Activated T-cell treated with anti-CD3 and anti-CD28 coated beads, Interleukin-2, amount 50 U/mL, for 24 hours (primary cell): ENCODE measurements around the gene PSMB9.

Source experiments
- DNase-seq: peaks from one replicate; pipeline ENCODE4 v3.0.0-alpha.2; 2020
- H3K27ac Mint-ChIP-seq: 2 replicates; pipeline ENCODE4 v1.8.0; 2020; ENCODE audit warnings: mild to moderate bottlenecking, mixed read lengths
- H3K27me3 Mint-ChIP-seq: 2 replicates; pipeline ENCODE4 v1.8.0; 2020; ENCODE audit warnings: mixed read lengths
- H3K36me3 Mint-ChIP-seq: 2 replicates; pipeline ENCODE4 v1.8.0; 2020; ENCODE audit warnings: low read depth, mixed read lengths
- H3K4me1 Mint-ChIP-seq: 2 replicates; pipeline ENCODE4 v1.8.0; 2020; ENCODE audit warnings: low read depth, mixed read lengths
- H3K4me3 Mint-ChIP-seq: 2 replicates; pipeline ENCODE4 v1.8.0; 2020; ENCODE audit warnings: mild to moderate bottlenecking, moderate library complexity, mixed read lengths
- H3K9me3 Mint-ChIP-seq: 2 replicates; pipeline ENCODE4 v1.8.0; 2020; ENCODE audit warnings: mixed read lengths

Gene PSMB9

GRCh38 chr6:32845384-32845884, 8.6 kb upstream of the PSMB9 start:
- H3K36me3 Mint-ChIP-seq: peaks cover 99% of the 10 kb centered on the region
- peak overlapping the region; percentile 100 for H3K27ac Mint-ChIP-seq
- peak overlapping the region; percentile 98 for H3K4me3 Mint-ChIP-seq
- DNase-seq: peak; percentile 69
- no peaks in the 10 kb centered on the region for H3K9me3 Mint-ChIP-seq
- H3K27me3 Mint-ChIP-seq: no peaks in the 10 kb centered on the region
- H3K4me1 Mint-ChIP-seq: peaks cover 76% of the 10 kb centered on the region

- H3K9me3 Mint-ChIP-seq: no peaks in the 10 kb centered on the region
- H3K4me1 Mint-ChIP-seq: peaks cover 75% of the 10 kb centered on the region
- peak overlapping the region; percentile 98 for H3K4me3 Mint-ChIP-seq
- H3K27me3 Mint-ChIP-seq: no peaks in the 10 kb centered on the region
- H3K27ac Mint-ChIP-seq: peak overlapping the region; percentile 100
- peak; percentile 31 for DNase-seq
- H3K36me3 Mint-ChIP-seq: peaks cover 99% of the 10 kb centered on the region
Observed at GRCh38 chr6:32847004-32847403, 7.0 kb upstream of the PSMB9 start.

- Mint-ChIP-seq H3K27me3 (no peaks in the 10 kb centered on the region), H3K4me1 (peaks cover 71% of the 10 kb centered on the region), H3K4me3 (peak overlapping the region; percentile 98), H3K9me3 (no peaks in the 10 kb centered on the region), H3K36me3 (peaks cover 99% of the 10 kb centered on the region), H3K27ac (peak overlapping the region; percentile 100)
- peak; percentile 39 for DNase-seq
Observed at GRCh38 chr6:32847795-32848194, 6.2 kb upstream of the PSMB9 start.

- H3K27ac Mint-ChIP-seq: peak overlapping the region; percentile 100
- H3K36me3 Mint-ChIP-seq: peaks cover 94% of the 10 kb centered on the region
- H3K4me3 Mint-ChIP-seq: peak overlapping the region; percentile 98
- H3K4me1 Mint-ChIP-seq: peaks cover 67% of the 10 kb centered on the region
- no peaks in the 10 kb centered on the region for H3K9me3 Mint-ChIP-seq
- DNase-seq: no peak
- H3K27me3 Mint-ChIP-seq: no peaks in the 10 kb centered on the region
Observed at GRCh38 chr6:32849126-32849525, 4.9 kb upstream of the PSMB9 start.

GRCh38 chr6:32851025-32851424, 3.0 kb upstream of the PSMB9 start:
- no peaks in the 10 kb centered on the region for H3K27me3 Mint-ChIP-seq
- no peaks in the 10 kb centered on the region for H3K9me3 Mint-ChIP-seq
- DNase-seq: no peak
- H3K4me1 Mint-ChIP-seq: peaks cover 64% of the 10 kb centered on the region
- H3K27ac Mint-ChIP-seq: peak overlapping the region; percentile 100
- H3K4me3 Mint-ChIP-seq: peak overlapping the region; percentile 97
- H3K36me3 Mint-ChIP-seq: peaks cover 94% of the 10 kb centered on the region

GRCh38 chr6:32852018-32852843, 1.8 kb upstream of the PSMB9 start:
- H3K4me3 Mint-ChIP-seq: peak overlapping the region; percentile 97
- DNase-seq: no peak
- peak overlapping the region; percentile 100 for H3K27ac Mint-ChIP-seq
- no peaks in the 10 kb centered on the region for H3K9me3 Mint-ChIP-seq
- H3K27me3 Mint-ChIP-seq: no peaks in the 10 kb centered on the region
- H3K4me1 Mint-ChIP-seq: peaks cover 63% of the 10 kb centered on the region
- H3K36me3 Mint-ChIP-seq: peaks cover 94% of the 10 kb centered on the region

- DNase-seq: peak; percentile 79
- peak overlapping the region; percentile 100 for H3K27ac Mint-ChIP-seq
- peak overlapping the region; percentile 97 for H3K4me3 Mint-ChIP-seq
- no peaks in the 10 kb centered on the region for H3K27me3 Mint-ChIP-seq
- peaks cover 94% of the 10 kb centered on the region for H3K36me3 Mint-ChIP-seq
- peaks cover 63% of the 10 kb centered on the region for H3K4me1 Mint-ChIP-seq
- no peaks in the 10 kb centered on the region for H3K9me3 Mint-ChIP-seq
Observed at GRCh38 chr6:32852844-32853540, 1.0 kb upstream of the PSMB9 start.

GRCh38 chr6:32854376-32855178, 585 bp downstream of the PSMB9 start:
- no peaks in the 10 kb centered on the region for H3K9me3 Mint-ChIP-seq
- peak overlapping the region; percentile 97 for H3K4me3 Mint-ChIP-seq
- H3K27ac Mint-ChIP-seq: peak overlapping the region; percentile 100
- peak; percentile 57 for DNase-seq
- no peaks in the 10 kb centered on the region for H3K27me3 Mint-ChIP-seq
- H3K36me3 Mint-ChIP-seq: peaks cover 95% of the 10 kb centered on the region
- peaks cover 66% of the 10 kb centered on the region for H3K4me1 Mint-ChIP-seq

- H3K4me1 Mint-ChIP-seq: peaks cover 61% of the 10 kb centered on the region
- H3K4me3 Mint-ChIP-seq: peak overlapping the region; percentile 97
Observed at GRCh38 chr6:32855467-32856174, 1.6 kb downstream of the PSMB9 start.

GRCh38 chr6:32857156-32857891, 3.3 kb downstream of the PSMB9 start:
- Mint-ChIP-seq H3K9me3 (no peaks in the 10 kb centered on the region), H3K4me3 (peak overlapping the region; percentile 59), H3K27ac (peak overlapping the region; percentile 100), H3K36me3 (peaks cover 94% of the 10 kb centered on the region), H3K4me1 (peaks cover 57% of the 10 kb centered on the region), H3K27me3 (no peaks in the 10 kb centered on the region)
- no peak for DNase-seq

More at GRCh38 chr6:32855467-32856174, 1.6 kb downstream of the PSMB9 start:
- Mint-ChIP-seq H3K27ac (peak overlapping the region; percentile 100), H3K9me3 (no peaks in the 10 kb centered on the region), H3K27me3 (no peaks in the 10 kb centered on the region), H3K36me3 (peaks cover 95% of the 10 kb centered on the region)
- DNase-seq: no peak

GRCh38 chr6:32858194-32858593, 4.2 kb downstream of the PSMB9 start:
- peaks cover 57% of the 10 kb centered on the region for H3K4me1 Mint-ChIP-seq
- H3K9me3 Mint-ChIP-seq: no peaks in the 10 kb centered on the region

GRCh38 chr6:32860674-32861073, 6.7 kb downstream of the PSMB9 start:
- no peak overlapping the region for H3K4me3 Mint-ChIP-seq
- H3K27me3 Mint-ChIP-seq: no peaks in the 10 kb centered on the region
- peaks cover 59% of the 10 kb centered on the region for H3K4me1 Mint-ChIP-seq
- peak overlapping the region; percentile 42 for H3K27ac Mint-ChIP-seq
- no peak for DNase-seq
- peaks cover 79% of the 10 kb centered on the region for H3K36me3 Mint-ChIP-seq
- H3K9me3 Mint-ChIP-seq: no peaks in the 10 kb centered on the region

More at GRCh38 chr6:32858194-32858593, 4.2 kb downstream of the PSMB9 start:
- no peak for DNase-seq
- Mint-ChIP-seq H3K36me3 (peaks cover 87% of the 10 kb centered on the region), H3K27me3 (no peaks in the 10 kb centered on the region), H3K27ac (peak overlapping the region; percentile 86), H3K4me3 (peak overlapping the region; percentile 59)

- H3K27me3 Mint-ChIP-seq: no peaks in the 10 kb centered on the region
- H3K9me3 Mint-ChIP-seq: no peaks in the 10 kb centered on the region
- no peak for DNase-seq
- H3K36me3 Mint-ChIP-seq: peaks cover 59% of the 10 kb centered on the region
- H3K4me3 Mint-ChIP-seq: no peak overlapping the region
- no peak overlapping the region for H3K27ac Mint-ChIP-seq
- peaks cover 60% of the 10 kb centered on the region for H3K4me1 Mint-ChIP-seq
Observed at GRCh38 chr6:32862725-32863124, 8.7 kb downstream of the PSMB9 start.
